Activated CD4-positive, alpha-beta T cell treated with anti-CD3 and anti-CD28 coated beads for 4 hours (primary cell): ENCODE results near the gene CTNNA1.
"Not testable (repeated sequence)": the region's sequence is repeated elsewhere in the genome, so short reads cannot be mapped to it uniquely, and the experiment has no call there.

Experiments used
- DNase-seq, 2 donors: peaks; one replicate each; pipeline ENCODE4 v3.0.0-alpha.2; 2020

CTNNA1 gene

DNA sequence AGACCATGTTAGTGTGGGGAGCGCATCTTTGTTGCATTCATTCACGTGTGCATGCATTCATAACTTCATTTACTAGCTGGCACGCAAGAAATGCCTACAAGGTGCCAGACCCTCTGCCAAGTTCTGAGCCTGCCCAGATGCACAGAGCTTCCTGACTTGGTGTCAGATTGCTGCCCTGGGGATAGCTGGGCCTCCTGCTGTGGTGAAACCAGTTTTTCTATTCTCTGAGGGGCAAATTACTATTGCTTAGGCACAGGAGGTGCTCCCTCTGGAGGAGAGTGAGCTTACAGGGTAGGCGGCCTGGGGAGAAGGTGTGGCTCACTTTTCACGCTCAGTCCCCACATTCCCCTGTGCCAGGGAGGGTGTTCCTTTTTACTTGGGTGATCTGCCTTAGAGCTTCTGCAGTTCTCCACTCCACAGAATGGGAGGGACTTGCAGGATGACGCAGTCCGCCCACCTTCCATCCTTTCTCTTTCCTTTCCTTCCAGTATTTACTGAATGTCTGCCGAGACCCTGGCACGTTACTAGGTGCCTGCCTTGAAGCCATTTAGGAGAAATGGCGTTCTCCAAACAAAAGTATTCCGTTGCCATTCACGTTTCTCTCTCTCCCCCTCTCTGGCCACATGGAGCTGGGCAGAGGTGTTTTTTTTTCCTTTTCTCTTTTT is 27.9 kb upstream of the CTNNA1 start:
- DNase-seq = no peak

- DNase-seq = no peak
Observed at GRCh38 chr5:138725818-138726416, 27.3 kb upstream of the CTNNA1 start.

DNA sequence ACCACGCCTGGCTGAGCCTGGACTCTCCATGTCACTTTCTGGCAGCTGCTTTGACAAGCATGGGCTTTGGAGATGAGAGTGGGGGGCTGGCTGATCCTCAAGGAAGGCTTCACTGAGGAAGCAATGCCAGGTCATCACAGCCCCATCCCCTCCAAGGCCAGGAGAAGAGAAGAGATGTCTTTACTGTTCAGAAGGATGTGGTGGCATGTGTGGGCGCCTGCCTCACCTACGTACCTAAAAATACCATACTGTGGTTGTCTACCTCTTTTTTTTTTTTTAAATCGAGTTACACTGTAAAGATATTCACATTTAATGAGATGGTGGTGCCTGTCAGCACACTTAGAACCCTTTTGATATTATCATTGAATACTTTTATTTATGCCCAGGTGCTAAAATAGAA is 26.4 kb upstream of the CTNNA1 start:
- peak in 1 of 2 donors; percentile 26 for DNase-seq

DNA sequence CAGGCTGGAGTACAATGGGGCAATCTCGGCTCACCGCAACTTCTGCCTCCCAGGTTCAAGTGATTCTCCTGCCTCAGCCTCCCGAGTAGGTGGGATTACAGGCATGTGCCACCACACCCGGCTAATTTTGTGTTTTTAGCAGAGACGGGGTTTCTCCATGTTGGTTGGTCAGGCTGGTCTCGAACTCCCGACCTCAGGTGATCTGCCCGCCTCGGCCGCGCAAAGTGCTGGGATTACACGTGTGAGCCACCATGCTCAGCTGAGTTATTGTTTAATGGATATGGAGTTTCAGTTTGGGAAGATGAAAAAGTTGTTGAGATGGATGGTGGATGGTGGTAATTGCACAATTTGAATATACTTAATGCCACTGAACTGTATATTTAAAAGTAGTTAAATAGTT is 22.7 kb upstream of the CTNNA1 start:
- not testable (repeated sequence) for DNase-seq

GRCh38 chr5:138732466-138732865 is 20.8 kb upstream of the CTNNA1 start:
- no peak for DNase-seq

- no peak for DNase-seq
Observed at GRCh38 chr5:138732933-138733332, 20.3 kb upstream of the CTNNA1 start.

DNA sequence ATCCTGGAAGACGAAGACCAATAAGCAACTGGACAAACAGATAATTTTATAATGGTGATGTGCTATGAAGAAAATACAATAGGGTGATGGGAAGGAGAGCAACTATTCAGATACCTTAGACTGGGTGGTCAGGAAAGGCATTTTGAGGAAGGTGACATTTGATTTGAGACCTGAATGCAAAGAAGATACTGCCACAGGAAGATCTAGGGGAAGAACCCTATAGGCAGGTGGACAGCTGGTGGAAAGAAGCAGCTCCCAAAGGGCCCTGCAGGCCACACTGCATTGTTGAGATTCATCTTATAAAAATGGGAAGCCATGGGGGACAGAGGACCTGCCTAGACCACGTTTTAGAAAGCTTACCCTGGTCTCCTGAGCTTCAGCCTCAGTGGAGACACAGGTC is 19.7 kb upstream of the CTNNA1 start:
- DNase-seq = no peak

- no peak for DNase-seq
Observed at GRCh38 chr5:138736293-138736692, 16.9 kb upstream of the CTNNA1 start.

DNA sequence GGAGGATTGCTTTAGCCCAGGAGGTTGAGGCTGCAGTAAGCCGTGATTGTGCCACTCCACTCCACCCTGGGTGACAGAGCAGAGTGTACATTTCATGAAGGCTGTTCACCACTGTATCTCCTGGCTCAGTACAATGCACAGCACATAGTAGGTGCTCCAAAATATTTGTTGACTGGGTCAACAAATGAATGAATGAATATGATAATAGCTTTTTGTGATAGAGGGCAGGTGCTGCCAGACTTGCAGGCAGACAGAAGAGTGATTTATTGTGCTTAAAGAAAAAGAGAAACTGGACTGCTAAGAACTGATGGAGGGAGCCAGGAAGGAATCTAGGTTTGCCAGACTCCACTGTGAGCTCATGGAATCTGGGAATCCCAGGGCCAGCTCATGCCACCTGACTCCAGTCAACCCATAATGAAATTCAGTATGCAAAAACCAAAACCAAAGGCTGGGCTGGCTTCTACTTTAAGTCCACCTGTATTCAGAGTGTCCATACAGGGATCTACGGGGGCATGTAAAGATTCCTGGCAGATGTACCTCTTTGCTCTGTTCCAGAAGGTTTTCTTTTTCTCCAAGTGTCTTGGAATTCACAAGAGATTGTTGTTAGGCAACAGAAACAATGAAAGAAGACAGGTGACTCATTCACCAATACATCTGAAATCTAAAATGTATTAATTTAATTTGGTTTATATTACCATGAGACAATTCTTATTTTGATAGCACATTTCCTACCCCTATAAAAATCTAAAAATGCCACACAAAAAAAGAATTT is 15.5 kb upstream of the CTNNA1 start:
- DNase-seq = no peak

DNA sequence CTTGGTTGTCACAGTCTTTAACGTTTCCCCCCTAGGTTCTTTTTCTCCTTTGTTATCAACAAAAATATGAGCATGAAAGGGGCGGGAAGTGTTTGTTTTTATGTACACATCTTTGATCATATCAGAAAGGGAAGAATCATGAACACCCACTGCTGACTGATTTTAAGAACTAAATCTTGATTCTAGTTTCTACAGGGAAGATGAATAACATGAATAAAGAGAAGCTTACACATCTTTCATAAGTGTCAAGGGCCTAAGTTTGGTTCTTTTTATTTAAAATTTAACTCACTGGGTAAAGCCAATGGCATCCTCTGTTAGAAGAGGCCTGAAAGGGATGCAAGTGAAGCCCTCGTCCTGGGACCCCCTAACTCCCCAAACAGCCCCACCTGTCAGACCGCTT is 14.8 kb upstream of the CTNNA1 start:
- no peak for DNase-seq

DNA sequence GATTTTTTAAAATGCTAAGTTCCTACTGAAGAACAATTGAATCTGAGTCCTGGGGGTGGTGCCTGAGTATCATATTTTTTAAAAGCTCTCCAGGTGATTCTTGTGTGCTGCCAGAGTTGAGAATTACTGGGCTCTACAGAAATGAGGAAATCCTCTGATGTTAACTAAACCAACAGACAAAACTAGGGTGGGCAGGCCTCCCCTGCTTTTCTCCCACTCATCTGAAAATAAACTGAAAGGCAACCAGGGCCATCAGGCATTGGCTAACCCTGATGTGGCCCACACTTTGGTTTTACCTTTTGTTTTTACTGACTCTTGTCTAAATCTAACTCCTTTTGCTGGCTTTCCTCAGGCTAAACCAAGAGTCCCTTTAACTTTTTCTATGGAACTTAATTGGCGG is 13.3 kb upstream of the CTNNA1 start:
- no peak for DNase-seq

- no peak for DNase-seq
Observed at GRCh38 chr5:138743484-138743883, 9.7 kb upstream of the CTNNA1 start.

DNA sequence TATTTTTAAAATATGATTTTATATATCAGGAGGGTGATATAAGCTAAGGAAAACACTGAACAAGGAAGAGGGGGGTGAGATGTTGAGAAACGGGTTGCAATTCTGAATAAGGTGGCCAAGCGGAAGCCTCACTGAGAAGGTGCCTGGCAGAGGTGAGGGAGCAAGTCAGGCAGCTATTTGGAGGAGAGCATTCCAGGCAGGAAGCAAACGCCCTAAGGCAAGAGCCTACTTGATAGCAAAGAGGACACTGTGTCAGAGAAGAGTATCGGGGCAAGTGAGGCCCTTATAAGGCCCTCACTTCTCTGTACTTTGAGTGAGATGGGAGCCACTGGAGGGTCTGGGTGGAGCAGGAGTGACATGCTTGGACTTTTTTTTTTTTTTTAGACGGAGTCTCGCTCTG is 8.0 kb upstream of the CTNNA1 start:
- no peak for DNase-seq

- no peak for DNase-seq
Observed at GRCh38 chr5:138748630-138749081, 4.6 kb upstream of the CTNNA1 start.

DNA sequence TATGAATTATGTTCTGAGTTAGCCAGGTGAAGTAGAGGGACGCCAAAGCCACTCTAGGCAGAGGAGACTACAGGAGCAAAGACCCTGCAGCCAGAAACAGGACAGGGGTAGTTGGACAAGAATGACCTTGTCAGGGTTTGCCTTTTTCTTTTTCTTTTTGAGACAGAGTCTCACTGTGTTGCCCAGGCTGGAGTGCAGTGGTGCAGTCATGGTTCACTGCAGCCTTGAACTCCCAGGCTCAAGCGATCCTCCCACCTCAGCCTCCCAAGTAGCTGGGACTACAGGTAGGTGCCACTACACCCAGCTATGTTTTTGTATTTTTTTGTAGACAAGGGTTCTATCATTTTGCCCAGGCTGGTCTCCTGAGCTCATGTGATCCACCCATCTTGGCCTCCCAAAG is 1.9 kb upstream of the CTNNA1 start:
- not testable (repeated sequence) for DNase-seq

DNA sequence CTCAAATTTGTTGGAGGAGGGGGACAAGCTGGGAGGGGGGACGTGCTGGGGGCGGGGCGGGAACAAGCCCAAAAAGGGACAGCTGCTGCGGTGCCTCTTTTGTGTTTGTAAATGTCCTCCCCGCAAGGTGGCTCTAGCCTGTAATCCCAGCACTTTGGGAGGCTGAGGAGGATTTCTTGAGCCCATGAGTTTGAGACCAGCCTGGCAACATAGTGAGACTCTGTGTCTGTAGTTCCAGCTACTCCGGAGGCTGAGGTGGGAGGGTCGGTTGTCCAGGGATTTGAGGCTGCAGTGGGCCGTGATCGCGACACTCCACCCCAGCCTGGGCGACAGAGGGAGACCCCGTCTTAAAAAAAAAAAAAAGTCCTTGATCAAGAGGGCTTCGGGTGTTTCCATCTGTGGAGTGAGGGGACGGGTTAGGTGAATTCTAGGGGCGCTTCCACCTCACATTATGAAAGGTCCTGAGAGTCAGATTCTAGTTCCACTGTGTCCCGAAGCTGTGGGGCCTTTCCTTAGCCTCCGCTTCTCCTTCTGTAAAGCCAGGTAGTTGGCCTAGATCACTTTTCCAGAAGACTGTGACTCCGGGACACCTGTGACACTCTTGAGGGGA is 779 bp upstream of the CTNNA1 start:
- DNase-seq = no peak

DNA sequence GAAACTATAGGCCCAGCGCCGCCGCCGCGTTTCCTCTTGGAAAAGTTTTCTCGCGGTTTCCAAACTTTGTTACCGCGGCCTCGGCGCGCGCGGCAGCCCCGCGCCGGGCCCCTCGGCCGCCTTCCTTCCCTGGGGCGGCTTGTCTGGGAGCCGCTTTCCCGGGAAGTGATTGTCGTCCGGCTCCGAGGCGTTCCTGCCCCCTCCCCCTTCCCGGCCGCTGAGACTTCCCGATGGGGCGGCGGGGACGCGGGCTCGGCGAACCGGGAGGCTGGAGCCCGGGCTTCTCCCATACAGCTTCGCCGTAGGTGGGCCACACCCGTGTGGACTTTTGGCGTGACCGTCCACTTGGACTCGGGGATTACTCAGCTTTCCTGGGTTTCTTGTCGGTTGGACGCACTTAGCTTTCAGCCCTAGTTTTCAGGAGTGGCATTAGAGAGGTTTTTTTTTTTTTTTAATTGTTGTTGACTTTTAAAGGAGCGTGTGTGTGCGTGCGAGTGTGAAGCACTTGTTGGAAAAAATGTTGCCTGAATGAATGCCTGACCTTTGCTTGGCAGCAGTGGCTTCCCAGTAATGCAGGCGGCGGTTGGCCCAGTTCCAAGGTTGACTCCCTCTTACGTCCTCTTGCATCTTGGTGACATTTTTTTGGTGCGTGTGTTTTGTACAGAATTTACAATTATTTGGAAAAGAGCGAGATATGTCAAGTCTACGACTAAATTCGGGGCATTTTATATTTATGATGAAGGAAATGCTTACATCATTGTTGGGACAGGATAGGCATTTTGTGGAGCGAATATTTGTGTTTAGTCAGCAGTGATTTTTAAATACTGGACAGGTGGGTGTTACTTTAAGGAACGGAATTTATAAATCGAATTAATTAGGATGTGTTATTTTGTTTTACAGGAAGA is 821 bp downstream of the CTNNA1 start:
- peak; percentile 69 to 70 for DNase-seq

DNA sequence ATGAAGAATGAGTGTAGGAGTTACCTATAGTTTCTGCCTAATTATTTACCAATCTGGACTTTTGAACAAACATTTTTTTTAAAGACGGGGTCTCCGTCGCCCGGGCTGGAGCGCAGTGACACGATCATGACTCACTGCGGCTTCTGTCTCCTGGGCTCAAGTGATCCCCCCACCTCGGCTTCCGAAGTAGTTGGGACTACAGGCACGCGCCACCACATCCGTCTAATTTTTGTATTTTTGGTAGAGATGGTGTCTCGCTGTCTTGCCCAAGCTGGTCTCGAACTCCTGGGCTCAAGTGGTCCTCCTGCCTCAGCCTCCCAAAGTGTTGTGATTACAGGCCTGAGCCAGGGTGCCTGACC is 1.5 kb downstream of the CTNNA1 start:
- DNase-seq = no peak

DNA sequence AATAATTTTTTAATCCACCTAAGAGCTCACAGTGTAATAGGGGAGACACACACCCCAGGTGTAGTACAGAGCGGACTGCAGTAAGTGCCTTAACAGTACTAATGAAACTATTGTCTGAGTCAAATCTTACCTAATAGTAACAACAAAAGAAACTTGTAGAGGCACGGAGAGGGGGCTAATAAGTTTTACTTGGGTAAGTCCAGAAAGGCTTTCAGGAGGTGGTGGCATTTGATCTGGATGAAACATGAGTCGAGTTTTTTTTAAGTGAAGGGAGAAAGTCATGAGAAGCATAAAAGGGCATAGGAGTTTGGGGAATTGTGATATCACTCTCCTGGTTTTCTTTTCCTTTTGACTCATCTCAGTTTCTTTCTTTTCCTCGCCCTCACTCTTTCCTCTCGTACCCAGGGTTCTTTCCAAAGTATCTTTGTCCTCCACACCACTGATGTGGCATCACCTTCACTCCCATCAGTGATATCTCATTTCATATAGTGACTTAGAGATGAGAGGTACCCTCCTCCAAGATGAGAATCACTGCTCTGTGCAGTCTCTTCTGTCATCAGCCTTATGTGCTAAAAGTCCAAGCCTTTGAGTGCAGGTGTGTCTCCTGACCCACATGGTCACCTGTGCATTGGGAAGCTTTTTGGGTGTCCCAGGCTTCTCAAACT is 2.0 kb downstream of the CTNNA1 start:
- DNase-seq = no peak

- DNase-seq = no peak
Observed at GRCh38 chr5:138757061-138757776, 4.0 kb downstream of the CTNNA1 start.

- no peak for DNase-seq
Observed at GRCh38 chr5:138760448-138761110, 7.4 kb downstream of the CTNNA1 start.
